HepG2 (cell line): ENCODE measurements around the gene SPG7. TPM values are rescaled to one million over a fixed set of nuclear protein-coding genes. Genes with fewer than 3 reads are reported as not detected.
A peak's percentile ranks its signal among the peaks of the same experiment; 100 is the strongest.

Experiments
- ELK4 ChIP-seq: sonication (generic); formaldehyde crosslinking; IDR thresholded peaks from 2 replicates; pipeline ENCODE4 v1.9.0; 2021; ENCODE audit warnings: missing genetic modification reagents, borderline replicate concordance
- FOXP1 ChIP-seq, 2 experiments: fragments of 450-650 bp in 1 of 2; IDR thresholded peaks; 2 replicates each; pipeline ENCODE4 v1.6.1; 2017 to 2018; ENCODE audit warnings: antibody characterized with exemption in 1 of 2
- FUBP1 ChIP-seq: sonication (generic); formaldehyde crosslinking; IDR thresholded peaks from 2 replicates; pipeline ENCODE4 v1.5.1; 2020; ENCODE audit warnings: missing genetic modification reagents, mild to moderate bottlenecking, borderline replicate concordance
- MED8 ChIP-seq: sonication (generic); formaldehyde crosslinking; IDR thresholded peaks from 2 replicates; pipeline ENCODE4 v1.8.1; 2023; ENCODE audit warnings: mild to moderate bottlenecking, missing genetic modification reagents; ENCODE audit not compliant: insufficient replicate concordance
- NCOA1 ChIP-seq: sonication (generic); formaldehyde crosslinking; IDR thresholded peaks from 2 replicates; pipeline ENCODE4 v1.9.0; 2021; ENCODE audit warnings: missing genetic modification reagents
- PAF1 ChIP-seq: IDR thresholded peaks from 2 replicates; pipeline ENCODE4 v1.6.1; 2016; ENCODE audit warnings: missing genetic modification reagents, missing compliant biosample characterization
- PREB ChIP-seq: sonication (generic); formaldehyde crosslinking; IDR thresholded peaks from 2 replicates; pipeline ENCODE4 v1.4.0; 2020; ENCODE audit warnings: missing genetic modification reagents
- SP2 ChIP-seq: sonication (generic); formaldehyde crosslinking; IDR thresholded peaks from 2 replicates; pipeline ENCODE4 v1.5.1; 2020; ENCODE audit warnings: mild to moderate bottlenecking, missing genetic modification reagents
- STAT6 ChIP-seq: sonication (generic); formaldehyde crosslinking; IDR thresholded peaks from 2 replicates; pipeline ENCODE4 v1.4.0; 2020; ENCODE audit warnings: missing genetic modification reagents, mild to moderate bottlenecking, borderline replicate concordance
- TCF12 ChIP-seq, 2 experiments: fragments of 450-650 bp in 1 of 2; sonication (generic) in 1 of 2; formaldehyde crosslinking in 1 of 2; IDR thresholded peaks; 2 replicates each; pipeline versions ENCODE4 v1.6.1 to v1.8.0; 2017 to 2022; ENCODE audit warnings: antibody characterized with exemption in 1 of 2, mild to moderate bottlenecking in 1 of 2, missing genetic modification reagents in 1 of 2, moderate library complexity in 1 of 2
- TEAD3 ChIP-seq: optimal IDR thresholded peaks from 2 replicates; pipeline ENCODE3; 2016; ENCODE audit warnings: borderline replicate concordance
- ZKSCAN8 ChIP-seq: IDR thresholded peaks from 2 replicates; pipeline ENCODE4 v1.6.1; 2016; ENCODE audit warnings: borderline replicate concordance, missing genetic modification reagents, missing compliant biosample characterization
- ZNF280D ChIP-seq: sonication (generic); formaldehyde crosslinking; IDR thresholded peaks from 2 replicates; pipeline ENCODE4 v1.5.1; 2020; ENCODE audit warnings: mild to moderate bottlenecking, missing genetic modification reagents
- ZNF850 ChIP-seq: sonication (generic); formaldehyde crosslinking; conservative IDR thresholded peaks from 2 replicates; pipeline ENCODE4 v1.9.0; 2021; ENCODE audit warnings: mild to moderate bottlenecking, missing genetic modification reagents
- polyA plus RNA-seq, 8 experiments: library from polyadenylated mRNA; depleted of rRNA in 3 of 8; stranded (reverse) in 7 of 8; unstranded in 1 of 8; fragments of >200 nt; fragmentation: Illumina TruSeq in 4 of 8; extraction: Trizol in 4 of 8; gene quantifications; 2 replicates each; pipeline versions ENCODE4 v1.2.1 to v1.2.3, GENCODE V29; 2011 to 2016; ENCODE audit warnings: low read depth in 4 of 8, missing spikeins in 1 of 8, mixed read lengths in 1 of 8; ENCODE audit not compliant: insufficient read depth in 1 of 8
- total RNA-seq, 5 experiments: library from RNA; depleted of rRNA; stranded (reverse); fragments of >200 nt; fragmentation: Illumina TruSeq; extraction: Trizol; gene quantifications; 2 replicates each; pipeline ENCODE4 v1.2.3, GENCODE V29; 2016; ENCODE audit warnings: low read depth in 1 of 5

The SPG7 gene
- total and polyA plus RNA-seq, 2 of the 13 experiments (the other 11 are each of a cell fraction or from before 2014, with no cell fraction given) = 66.0 to 136 TPM

- TF ChIP-seq TCF12 (IDR thresholded peaks at IDR 0.05) (no peak), TCF12 (CRISPR knock-in tag; IDR thresholded peaks at IDR 0.05) (peak; percentile 83; the same call in 1 of the 2 replicates), PAF1 (no peak), ZNF280D (peak; percentile 95), STAT6 (CRISPR knock-in tag) (peak; percentile 57; the same call in 1 of the 2 replicates), ZKSCAN8 (CRISPR knock-in tag) (no peak; the same call in 1 of the 2 replicates), TEAD3 (CRISPR knock-in tag) (peak; percentile 79), FOXP1 (IDR thresholded peaks at IDR 0.05) (no peak), FOXP1 (CRISPR knock-in tag; IDR thresholded peaks at IDR 0.05) (peak; percentile 22; the same call in 1 of the 2 replicates), PREB (CRISPR knock-in tag) (peak; percentile 80; the same call in 1 of the 2 replicates), ZNF850 (CRISPR knock-in tag) (peak; percentile 98), ELK4 (no peak), MED8 (peak; percentile 93), FUBP1 (0 out of 2 replicates have a peak, but pooled peaks have one; percentile 65), NCOA1 (CRISPR knock-in tag) (no peak), SP2 (CRISPR knock-in tag) (peak; percentile 77)
Observed at GRCh38 chr16:89560378-89561141, 52.4 kb downstream of the SPG7 start, which contains the start of gene RPL13 (continued).
